OCI-LY7 (cell line): ENCODE measurements around the gene EDEM3.

ENCODE experiments used
- CTCF ChIP-seq: fragments of 200-600 bp; sonication (generic); conservative IDR thresholded peaks from 2 replicates; pipeline ENCODE4 v1.5.1; 2014; ENCODE audit warnings: mild to moderate bottlenecking, antibody characterized with exemption, low read length, moderate library complexity, mixed read lengths
- EZH2phosphoT487 ChIP-seq: fragments of 200-600 bp; sonication (generic); IDR thresholded peaks from 2 replicates; pipeline ENCODE4 v1.6.1; 2018; ENCODE audit warnings: low read depth, borderline replicate concordance, mild to moderate bottlenecking, mixed run types, antibody characterized with exemption, low read length, moderate library complexity, mixed read lengths

GRCh38 chr1:184698016-184698415, 56.6 kb downstream of the EDEM3 start:
- TF ChIP-seq CTCF (no peak), EZH2phosphoT487 (no peak)
